ENCODE data around the gene RAET1G. TPM values are rescaled to one million over a fixed set of nuclear protein-coding genes. Genes with fewer than 3 reads are reported as not detected.
"Not testable (repeated sequence)": the region's sequence is repeated elsewhere in the genome, so short reads cannot be mapped to it uniquely, and the experiment has no call there.

The RAET1G gene
- total RNA-seq, 1 donor from 2014 or later: not detected

- POLR2A ChIA-PET: interaction anchor here (0.6 kb wide), 1 partner anchor 86 kb away, joined by 3 read pairs; no protein-coding TSS in a partner anchor
- CTCF ChIA-PET: interaction anchor here (0.6 to 2.0 kb wide), 2 partner anchors 84 to 723 kb away, joined by 4 to 11 read pairs; no protein-coding TSS in a partner anchor
- H3K4me1 Mint-ChIP-seq: peaks cover 13% of the 10 kb centered on the region
- ATAC-seq (ENCODE audit: low read depth): no peak
- H3K27ac Mint-ChIP-seq: no peak overlapping the region
- intact Hi-C loops (cut with micrococcal nuclease): no loop called here
- no peak for TF ChIP-seq CTCF (IDR thresholded peaks at IDR 0.05)
- H3K36me3 Mint-ChIP-seq (ENCODE audit: low read depth): no peaks in the 10 kb centered on the region
- H3K27me3 Mint-ChIP-seq: peaks cover 75% of the 10 kb centered on the region
- H3K4me3 Mint-ChIP-seq: no peak overlapping the region
- no peaks in the 10 kb centered on the region for H3K9me3 Mint-ChIP-seq
- DNase-seq: no peak
Measured at GRCh38 chr6:149933461-149933860, 10.5 kb upstream of the RAET1G start.

DNA sequence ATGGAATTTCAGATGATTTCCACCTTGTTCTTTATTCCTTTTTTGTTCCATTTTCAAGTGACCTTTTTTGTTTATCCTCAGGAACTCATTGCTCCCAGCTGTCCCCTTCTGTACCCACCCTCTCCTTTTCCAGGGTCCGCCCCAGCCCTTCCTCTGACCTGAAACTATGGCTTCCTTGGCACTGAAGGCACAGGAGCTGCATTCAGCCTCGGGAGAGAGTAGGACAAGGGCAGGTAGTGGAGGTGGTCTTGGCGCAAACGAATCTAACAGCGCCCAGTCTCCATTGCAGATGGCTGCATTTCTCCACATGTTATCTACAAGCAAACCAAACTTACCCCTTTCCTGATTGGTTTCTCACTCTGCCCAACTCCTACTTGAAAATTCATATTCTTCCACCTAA lies 10.1 kb upstream of the RAET1G start:
- Mint-ChIP-seq H3K27me3 (peaks cover 79% of the 10 kb centered on the region), H3K36me3 (ENCODE audit: low read depth) (no peaks in the 10 kb centered on the region), H3K4me3 (no peak overlapping the region), H3K9me3 (no peaks in the 10 kb centered on the region), H3K27ac (no peak overlapping the region), H3K4me1 (peaks cover 9% of the 10 kb centered on the region)
- no peak for ATAC-seq (ENCODE audit: low read depth)
- POLR2A ChIA-PET: interaction anchor here (0.6 kb wide), 1 partner anchor 86 kb away, joined by 3 read pairs; no protein-coding TSS in a partner anchor
- TF ChIP-seq CTCF (IDR thresholded peaks at IDR 0.05): no peak
- CTCF ChIA-PET: interaction anchor here (0.6 to 2.0 kb wide), 2 partner anchors 84 to 723 kb away, joined by 4 to 11 read pairs; no protein-coding TSS in a partner anchor
- DNase-seq: no peak
- intact Hi-C loops (cut with micrococcal nuclease): no loop called here

DNA sequence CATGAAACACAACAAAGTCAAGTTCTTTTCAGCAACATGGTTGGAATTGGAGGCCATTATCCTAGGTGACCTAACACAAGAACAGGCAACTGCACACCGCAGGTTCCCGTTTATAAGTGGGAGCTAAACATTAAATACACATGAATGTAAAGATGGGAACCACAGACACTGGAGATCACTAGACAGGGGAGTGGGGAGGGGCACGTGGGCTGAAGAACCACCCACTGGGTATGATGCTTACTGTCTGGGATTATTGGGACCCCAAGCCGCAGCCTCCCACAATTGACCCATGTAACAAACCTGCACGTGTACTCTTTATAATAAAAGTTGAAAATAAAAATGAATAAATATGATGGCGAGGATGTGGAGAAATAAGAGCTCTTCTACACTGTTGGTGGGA lies 8.6 kb upstream of the RAET1G start:
- TF ChIP-seq CTCF (IDR thresholded peaks at IDR 0.05): no peak
- DNase-seq: no peak
- Mint-ChIP-seq H3K9me3 (no peaks in the 10 kb centered on the region), H3K4me1 (peaks cover 5% of the 10 kb centered on the region), H3K36me3 (ENCODE audit: low read depth) (no peaks in the 10 kb centered on the region), H3K27me3 (peaks cover 81% of the 10 kb centered on the region), H3K27ac (no peak overlapping the region), H3K4me3 (no peak overlapping the region)
- intact Hi-C loops (cut with micrococcal nuclease): no loop called here
- no peak for ATAC-seq (ENCODE audit: low read depth)
- ChIA-PET CTCF (interaction anchor here (2.0 kb wide), 1 partner anchor 86 kb away, joined by 11 read pairs; no protein-coding TSS in a partner anchor), POLR2A (no interaction called here)

- TF ChIP-seq CTCF (IDR thresholded peaks at IDR 0.05): no peak
- H3K27ac Mint-ChIP-seq: no peak overlapping the region
- ChIA-PET POLR2A (no interaction called here), CTCF (interaction anchor here (1.2 kb wide), 1 partner anchor 88 kb away, joined by 6 read pairs; no protein-coding TSS in a partner anchor)
- no peaks in the 10 kb centered on the region for H3K36me3 Mint-ChIP-seq (ENCODE audit: low read depth)
- H3K9me3 Mint-ChIP-seq: no peaks in the 10 kb centered on the region
- peaks cover 12% of the 10 kb centered on the region for H3K4me1 Mint-ChIP-seq
- intact Hi-C loops (cut with micrococcal nuclease): loop anchor here (5.0 to 10.0 kb wide), 2 partner anchors 205 to 382 kb away; partner anchors contain the start of gene PPIL4
- peak; percentile 33 for ATAC-seq (ENCODE audit: low read depth)
- H3K27me3 Mint-ChIP-seq: peaks cover 82% of the 10 kb centered on the region
- no peak for DNase-seq
- no peak overlapping the region for H3K4me3 Mint-ChIP-seq
Measured at GRCh38 chr6:149929422-149929821, 6.5 kb upstream of the RAET1G start.

DNA sequence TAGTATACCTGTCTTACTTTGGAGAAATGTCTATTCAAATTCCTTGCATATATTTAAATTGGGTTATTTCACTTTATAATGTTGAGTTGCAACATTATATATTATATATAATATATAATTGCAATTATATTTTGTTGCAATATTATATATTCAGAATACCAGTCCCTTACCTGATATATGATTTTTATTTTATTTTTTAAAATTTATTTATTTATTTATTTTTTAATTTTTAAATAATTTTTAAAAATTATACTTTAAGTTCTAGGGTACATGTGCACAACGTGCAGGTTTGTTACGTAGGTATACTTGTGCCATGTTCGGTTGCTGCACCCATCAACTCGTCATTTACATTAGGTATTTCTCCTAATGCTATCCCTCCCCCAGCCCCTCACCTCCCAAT lies 4.1 kb upstream of the RAET1G start:
- Mint-ChIP-seq H3K27me3 (peaks cover 87% of the 10 kb centered on the region), H3K4me1 (peaks cover 28% of the 10 kb centered on the region)
- intact Hi-C loops (cut with micrococcal nuclease): loop anchor here (5.0 to 10.0 kb wide), 2 partner anchors 202 to 380 kb away; partner anchors contain the start of gene PPIL4
- H3K36me3 Mint-ChIP-seq (ENCODE audit: low read depth); H3K4me3 Mint-ChIP-seq; DNase-seq; POLR2A ChIA-PET; CTCF ChIA-PET; H3K27ac Mint-ChIP-seq; ATAC-seq (ENCODE audit: low read depth); H3K9me3 Mint-ChIP-seq: not testable (repeated sequence)
